Epithelial cell of alveolus of lung (primary cell): ENCODE data around the gene PTPRB. TPM values are rescaled to one million over a fixed set of nuclear protein-coding genes. Genes with fewer than 3 reads are reported as not detected.

ENCODE experiments used
- total RNA-seq: library from RNA; depleted of rRNA; stranded (reverse); fragments of >200 nt; gene quantifications from 2 replicates; pipeline ENCODE4 v1.2.1, GENCODE V29; 2015

PTPRB gene
- 0.08 and 1.7 TPM in 2 replicates for total RNA-seq

GRCh38 chr12:70637303-70638085, at the start of gene PTPRB:
TSS of gene PTPRB (minus strand) at chr12:70637429. CDS start at chr12:70637395, 34 bp downstream.

